Measurements from ENCODE around the gene SLF2.

DNA sequence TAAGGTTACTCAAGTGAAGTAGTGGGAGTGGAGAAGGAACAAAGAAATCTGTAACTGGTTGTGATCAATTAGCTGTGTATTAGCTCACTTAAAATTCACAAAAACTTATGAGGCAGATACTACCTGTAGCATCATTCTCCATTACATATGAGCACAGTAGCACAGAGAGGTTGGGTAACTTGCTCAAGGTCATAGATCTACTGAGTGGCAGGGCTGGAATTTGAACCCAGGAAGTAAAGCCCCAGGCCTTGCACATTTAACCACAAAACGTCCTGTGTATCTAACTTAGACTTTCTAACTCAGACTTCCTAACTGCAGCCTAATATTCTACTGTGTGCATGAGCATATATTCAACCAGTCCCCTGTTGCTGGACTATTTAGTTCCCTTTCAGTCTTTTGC lies 5.6 kb upstream of the SLF2 start:
- TF ChIP-seq, protein P1, sequence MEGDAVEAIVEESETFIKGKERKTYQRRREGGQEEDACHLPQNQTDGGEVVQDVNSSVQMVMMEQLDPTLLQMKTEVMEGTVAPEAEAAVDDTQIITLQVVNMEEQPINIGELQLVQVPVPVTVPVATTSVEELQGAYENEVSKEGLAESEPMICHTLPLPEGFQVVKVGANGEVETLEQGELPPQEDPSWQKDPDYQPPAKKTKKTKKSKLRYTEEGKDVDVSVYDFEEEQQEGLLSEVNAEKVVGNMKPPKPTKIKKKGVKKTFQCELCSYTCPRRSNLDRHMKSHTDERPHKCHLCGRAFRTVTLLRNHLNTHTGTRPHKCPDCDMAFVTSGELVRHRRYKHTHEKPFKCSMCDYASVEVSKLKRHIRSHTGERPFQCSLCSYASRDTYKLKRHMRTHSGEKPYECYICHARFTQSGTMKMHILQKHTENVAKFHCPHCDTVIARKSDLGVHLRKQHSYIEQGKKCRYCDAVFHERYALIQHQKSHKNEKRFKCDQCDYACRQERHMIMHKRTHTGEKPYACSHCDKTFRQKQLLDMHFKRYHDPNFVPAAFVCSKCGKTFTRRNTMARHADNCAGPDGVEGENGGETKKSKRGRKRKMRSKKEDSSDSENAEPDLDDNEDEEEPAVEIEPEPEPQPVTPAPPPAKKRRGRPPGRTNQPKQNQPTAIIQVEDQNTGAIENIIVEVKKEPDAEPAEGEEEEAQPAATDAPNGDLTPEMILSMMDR (IDR thresholded peaks at IDR 0.05), result no peak
- no peak for TF ChIP-seq POLR2AphosphoS5 (IDR thresholded peaks at IDR 0.05)

Data from prostate gland (tissue), 2 donors.